ENCODE results near the gene LITAFD.
"Not testable (repeated sequence)": the region's sequence is repeated elsewhere in the genome, so short reads cannot be mapped to it uniquely, and the experiment has no call there.

The LITAFD gene

DNA sequence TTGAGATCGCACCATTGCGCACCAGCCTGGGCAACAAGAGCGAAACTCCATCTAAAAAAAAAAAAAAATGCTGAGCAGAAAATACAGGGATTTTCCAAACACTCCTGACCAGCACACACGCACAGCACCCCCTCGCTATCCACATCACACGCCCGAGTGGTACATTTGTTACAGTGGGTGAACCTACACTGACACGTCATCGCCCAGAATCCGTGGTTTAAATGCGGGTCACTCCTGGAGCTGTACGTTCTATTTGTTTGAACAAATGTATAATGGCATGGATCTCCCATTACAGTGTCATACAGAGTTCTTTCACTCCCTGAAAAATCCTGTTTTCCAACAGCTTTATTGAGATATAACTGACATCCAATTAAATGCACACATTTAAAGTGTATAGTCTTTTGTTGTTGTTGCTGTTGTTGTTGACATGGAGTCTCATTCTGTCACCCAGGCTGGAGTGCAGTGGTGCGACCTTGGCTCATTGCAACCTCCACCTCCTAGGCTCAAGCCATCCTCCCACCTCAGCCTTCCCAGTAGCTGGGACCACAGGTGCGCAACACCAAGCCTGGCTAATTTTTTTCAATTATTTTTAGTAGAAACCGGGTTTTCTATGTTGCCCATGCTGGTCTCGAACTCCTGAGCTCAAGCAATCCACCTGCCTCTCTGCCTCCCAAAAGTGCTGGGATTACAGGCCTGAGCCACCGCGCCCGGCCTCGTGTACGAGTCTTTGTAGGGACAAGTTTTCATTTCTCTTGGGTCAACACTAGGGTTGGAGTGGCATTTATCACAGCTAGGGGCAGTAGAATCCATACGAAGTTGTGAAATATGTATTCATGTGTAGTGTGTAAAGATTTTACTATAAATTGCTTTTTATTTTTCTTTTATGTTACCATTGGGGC, 8.9 kb upstream of the LITAFD start:
- DNase-seq, result no peak

DNA sequence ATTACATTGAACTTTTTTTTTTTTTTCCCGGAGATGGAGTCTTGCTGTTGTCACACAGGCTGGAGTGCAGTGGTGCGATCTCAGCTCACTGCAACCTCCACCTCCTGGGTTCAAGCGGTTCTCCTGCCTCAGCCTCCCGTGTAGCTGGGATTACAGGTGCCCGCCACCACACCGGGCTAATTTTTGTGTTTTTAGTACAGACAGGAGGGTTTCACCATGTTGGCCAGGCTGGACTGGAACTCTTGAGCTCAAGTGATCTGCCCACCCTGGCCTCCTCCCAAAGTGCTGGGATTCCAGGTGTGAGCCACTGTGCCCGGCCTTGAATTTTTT, 8.3 kb upstream of the LITAFD start:
- not testable (repeated sequence) for DNase-seq

DNA sequence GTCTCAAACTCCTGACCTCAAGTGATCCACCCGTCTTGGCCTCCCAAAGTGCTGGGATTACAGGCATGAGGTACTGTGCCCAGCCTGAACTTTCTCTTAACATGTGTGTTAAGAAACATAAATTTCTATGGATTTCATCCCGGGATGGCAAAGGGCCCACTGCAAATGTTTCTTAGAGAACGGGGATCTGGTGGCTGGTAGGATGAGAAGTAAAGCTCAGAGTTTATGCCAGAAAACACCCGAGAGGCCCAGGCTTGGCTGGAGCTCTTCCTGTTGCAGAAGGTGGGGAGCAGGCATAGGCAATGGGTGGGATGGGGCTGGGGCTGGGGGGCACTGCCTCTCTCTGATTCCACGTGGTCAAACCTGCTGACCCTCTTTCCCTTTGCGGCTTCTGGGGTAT, 7.8 kb upstream of the LITAFD start:
- no peak for DNase-seq

DNA sequence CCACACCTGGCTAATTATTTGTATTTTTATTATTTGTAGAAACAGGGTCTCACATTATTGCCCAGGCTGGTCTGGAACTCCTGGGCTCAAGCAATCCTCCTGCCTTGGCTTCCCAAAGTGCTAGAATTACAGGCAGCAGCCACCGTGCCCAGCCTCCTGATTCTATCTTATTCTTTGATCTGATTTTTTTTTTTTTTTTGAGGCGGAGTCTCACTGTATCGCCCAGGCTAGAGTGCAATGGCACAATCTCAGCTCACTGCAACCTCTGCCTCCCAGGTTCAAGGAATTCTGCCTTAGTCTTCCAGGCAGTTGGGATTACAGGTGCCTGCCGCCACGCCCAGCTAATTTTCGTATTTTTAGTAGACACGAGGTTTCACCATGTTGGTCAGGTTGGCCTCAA, 6.8 kb upstream of the LITAFD start:
- DNase-seq, result not testable (repeated sequence)

DNA sequence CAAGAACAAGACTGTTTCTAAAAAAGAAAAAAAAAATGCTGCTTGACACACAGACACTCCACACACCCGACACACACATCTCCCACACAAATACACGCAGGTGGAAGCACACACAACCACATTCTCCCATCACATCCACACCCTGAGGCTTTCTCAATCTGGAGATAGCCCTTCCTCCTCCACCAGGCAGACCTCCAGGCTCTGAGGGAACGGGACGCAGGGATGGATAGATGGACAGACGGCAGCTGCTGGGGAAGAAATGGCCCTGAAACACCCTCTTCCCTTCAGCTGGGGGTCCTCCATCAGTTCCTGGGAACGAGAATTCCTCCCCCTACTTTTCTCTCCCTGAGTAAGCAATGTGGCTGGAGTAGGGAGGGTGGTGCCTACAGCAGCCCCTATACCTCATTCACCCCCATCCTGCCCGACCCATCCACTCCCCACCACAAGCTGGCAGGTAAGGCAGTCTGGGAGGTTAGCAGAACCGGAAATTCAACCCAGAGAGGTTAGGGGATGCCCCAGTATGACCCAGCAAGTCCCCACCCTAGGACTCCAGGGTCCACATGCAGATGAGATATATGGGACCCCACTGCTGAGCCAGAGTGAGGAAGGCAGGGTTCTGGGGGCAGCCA, 4.1 kb upstream of the LITAFD start:
- DNase-seq, result no peak

DNA sequence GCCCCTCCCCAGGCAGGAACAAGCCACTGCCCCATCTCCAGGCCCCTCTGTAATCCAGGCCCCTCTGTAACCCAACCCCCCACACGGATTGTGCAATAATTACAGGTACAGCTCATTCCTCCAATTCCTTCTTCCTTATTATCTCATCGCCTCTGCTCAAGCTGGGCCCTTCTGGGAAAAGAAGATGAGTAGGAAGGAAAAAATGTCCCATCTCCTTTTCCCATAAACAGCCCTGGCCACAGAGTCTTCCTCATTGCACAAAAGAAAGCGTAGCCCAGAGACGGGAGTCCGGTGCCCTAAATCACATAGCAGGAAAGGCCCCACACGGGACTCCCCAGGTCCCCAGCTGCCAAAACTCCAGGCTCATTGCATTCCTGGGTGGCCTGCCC, 3.6 kb upstream of the LITAFD start:
- DNase-seq, result no peak

DNA sequence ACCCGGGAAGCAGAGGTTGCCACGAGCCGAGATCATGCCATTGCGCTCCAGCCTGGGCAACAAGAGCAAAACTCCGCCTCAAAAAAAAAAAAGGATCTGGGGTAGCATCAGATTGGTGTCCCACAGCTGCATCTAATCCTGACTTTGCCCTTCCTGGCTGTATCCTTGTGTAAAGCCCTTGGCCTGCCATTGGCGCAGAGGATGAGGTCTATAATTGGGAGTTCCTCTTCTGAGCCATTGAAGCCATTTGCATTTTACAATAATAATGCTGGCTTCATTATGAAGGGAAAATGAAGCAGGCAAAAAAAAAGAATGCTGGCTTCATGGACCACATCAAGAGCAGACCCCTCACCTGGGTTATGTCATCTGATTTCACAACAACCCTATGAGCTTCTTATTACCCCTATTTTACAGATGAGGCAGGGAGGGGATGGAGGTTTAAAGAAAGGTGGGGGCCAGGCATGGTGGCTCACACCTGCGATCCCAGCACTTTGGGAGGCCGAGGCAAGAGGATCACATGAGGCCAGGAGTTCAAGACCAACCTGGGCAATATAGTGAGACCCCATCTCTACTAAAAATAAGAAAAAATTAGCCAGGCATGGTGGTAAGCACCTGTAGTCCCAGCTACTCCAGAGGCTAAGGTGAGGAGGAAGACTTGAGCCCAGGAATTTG, 1.2 kb upstream of the LITAFD start:
- DNase-seq, result no peak

DNA sequence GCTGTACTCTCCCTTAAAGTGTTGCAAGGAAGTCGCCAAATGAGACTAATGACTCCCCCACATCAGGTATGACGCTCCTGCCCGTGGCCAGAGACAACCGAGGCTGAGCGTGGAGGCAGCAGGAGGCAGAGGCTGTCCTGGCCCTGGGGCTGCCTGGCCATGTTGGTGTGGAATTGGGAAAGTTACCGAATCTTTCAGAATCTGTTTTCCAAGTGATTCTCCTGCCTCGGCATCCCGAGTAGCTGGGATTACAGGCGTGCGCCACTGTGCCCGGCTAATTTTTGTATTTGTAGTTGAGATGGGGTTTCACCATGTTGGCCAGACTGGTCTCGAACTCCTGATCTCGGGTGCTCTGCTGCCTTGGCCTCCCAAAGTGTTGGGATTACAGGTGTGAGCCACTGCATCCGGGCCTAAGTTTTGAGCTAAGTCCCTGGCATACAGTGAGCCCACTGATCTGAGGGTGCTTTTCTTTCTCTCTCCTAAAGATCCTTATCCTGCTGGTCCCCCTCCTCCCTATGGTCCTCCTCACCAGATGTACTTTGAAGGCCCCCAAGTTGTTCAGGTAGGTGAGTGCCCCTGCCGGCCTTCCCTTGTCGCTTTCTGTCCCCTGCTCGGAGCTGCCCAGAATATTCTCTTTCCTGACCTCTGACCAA, 700 bp downstream of the LITAFD start:
- DNase-seq, result no peak

DNA sequence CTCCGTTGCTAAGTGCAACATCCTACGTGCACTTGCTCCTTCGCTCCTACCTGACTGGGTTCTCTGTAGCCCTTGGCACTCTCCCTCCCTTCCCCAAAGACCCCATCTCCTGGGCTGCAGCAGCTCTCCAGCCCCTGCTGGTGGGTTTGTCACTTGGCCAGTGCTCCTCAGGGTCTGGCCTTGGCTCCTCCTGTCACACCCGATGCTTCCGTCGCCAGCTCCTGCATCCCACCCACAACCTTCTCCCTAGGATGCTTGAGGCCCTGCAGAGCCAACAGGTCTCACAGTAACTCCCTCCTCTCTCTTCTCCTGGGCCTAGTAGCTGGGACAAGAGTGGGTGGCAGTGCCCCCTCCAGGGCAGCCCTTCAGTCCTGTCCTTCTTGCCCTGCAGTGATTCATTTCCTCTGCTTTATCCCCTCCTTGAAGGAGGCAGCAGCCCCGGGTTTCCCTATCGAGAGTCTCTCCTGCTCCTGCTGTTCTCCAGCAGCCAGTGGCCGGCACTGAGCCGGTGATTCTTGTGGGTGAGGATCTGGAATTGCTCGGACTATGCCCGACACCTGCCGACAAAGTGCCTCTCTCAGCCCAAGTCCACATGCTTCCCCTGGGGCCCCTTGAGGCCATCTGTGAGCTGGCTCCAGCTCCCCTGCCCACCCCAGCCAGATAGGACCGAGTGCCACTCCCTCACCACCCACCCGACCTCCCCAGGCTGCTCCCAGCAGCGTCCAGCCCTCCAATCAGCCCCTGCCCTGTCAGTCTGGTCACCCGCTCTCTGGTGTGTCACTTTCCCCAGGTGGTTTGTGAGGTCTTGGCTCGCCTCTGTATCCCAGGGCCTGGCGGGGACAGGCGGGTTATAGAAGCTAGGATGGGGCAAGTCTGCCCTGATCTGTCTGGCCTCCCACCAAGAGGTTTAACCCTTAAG, 3.8 kb downstream of the LITAFD start:
- no peak for DNase-seq

DNA sequence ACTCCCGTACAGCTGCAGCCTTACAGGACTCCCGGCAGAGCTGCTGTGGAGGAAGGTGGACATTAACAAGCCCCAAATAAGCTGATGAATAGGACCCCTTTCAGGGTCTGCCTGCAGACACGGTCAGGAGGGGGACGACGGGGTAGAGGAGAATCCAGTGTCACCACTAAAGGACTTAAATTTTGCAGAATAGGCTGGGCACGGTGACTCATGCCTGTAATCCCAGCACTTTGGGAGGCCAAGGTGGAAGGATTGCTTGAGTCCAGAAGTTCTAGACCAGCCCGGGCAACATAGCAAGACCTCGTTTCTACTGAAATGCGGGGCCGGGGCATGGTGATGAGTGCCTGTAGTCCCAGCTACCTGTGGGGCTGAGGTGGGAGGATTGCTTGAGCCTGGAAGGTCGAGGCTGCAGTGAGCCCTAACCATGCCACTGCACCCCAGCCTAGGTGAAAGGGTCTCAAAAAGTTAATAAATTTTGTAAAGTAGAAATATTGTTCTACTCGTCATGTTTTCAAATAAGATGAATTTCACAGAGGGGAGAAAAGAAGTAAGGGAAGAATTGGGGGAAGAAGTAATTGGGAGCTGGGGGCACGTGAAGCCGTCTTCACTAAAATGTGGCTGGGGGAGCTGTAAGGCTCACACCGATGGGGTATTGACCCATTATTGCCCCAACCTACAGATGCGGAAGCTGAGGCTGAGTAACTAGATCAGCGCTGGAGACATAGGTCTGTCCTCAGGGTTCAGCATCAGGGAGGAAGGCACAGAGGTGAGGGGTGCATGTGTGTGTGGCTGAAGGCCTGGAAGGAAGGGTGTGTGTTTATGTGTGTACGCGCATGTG, 4.7 kb downstream of the LITAFD start:
- no peak for DNase-seq

DNA sequence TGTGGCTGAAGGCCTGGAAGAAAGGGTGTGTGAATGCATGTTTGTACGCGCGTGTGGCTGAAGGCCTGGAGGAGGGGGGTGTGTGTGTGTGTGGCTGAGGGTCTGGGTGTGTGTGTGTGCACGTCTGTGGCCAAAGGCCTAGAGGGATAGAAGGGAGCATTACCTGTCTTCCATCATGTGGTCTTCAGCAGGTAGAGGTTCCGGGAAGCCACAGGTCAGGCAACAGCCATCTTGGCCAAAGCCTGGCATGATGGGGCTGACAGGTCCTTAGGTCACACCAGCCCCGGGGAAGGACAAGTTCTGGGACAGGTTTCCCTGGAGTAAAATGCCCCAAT, 5.2 kb downstream of the LITAFD start:
- no peak for DNase-seq

DNA sequence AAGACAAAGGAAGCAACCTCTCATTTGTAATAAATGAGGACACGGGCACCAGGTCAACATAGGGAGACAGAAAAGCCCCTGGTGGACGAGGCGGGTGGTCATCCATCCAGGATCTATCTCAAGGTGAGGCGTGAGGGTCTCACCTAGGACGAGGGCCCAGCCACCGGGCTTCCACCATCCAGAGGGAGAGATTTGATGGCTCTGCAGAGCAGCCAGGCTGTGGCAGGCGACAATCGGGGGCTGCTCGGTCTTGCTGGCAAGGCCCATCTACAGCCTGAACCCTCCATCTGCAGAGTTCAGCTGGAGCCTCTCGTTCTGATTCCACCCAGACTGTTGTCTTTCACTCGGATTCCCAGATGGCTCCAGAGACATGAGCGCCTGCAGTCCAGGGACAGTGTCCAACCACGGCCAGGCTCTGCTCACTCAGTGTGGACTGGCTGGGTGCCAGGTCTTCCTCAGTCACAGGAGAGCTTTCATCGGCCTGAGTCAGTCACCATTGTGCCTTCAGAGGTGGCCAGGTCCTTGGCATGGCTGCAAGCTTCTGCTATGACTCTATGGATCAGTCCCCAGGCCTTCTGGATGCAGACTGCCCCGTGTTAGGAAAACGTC, 5.9 kb downstream of the LITAFD start:
- DNase-seq, result no peak

DNA sequence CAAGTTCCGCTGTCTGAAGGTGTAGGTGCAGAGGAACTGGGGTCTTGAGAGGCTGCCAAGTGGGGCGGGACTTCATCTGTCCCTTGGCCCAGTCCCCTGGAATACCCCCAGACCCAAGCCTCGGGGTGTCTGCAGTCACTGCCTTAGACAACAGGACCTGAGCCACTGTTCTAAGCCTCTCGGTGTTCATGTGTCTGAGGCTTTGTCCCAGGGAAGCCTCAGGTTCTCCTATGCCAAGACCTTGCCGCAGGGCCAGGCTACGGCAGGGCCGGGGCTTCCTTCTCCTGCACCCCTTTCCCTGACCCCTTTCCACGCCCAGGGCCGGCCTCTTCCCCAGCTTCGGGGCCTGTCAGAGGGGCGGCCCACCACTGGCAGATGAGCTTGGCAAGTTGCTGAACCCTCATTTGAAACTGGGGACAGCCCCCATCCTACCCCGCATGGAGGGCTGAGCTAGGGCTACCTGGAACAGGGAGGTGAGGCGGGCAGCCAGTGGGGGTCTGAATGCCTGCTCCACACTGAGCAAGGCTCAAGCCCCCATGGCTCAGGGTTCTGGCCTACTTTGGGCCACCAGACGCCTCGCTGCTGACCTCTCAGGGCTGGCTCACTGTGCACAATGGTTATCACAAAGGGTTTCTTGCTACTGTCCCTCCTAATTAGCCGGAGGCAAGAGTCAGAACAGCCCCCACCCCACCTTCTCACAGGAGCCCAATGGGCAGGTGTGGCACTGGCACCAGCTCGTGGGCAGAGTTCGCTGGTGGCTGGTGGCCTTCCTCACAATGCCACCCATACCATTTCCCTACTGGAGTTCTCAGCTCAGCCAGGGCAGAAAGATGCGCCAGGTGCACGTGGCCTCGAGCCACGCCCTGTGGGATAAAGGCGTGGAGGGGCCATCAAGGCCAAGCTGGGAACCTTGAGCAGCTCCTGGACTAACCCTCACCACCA, 7.1 kb downstream of the LITAFD start:
- no peak for DNase-seq

DNA sequence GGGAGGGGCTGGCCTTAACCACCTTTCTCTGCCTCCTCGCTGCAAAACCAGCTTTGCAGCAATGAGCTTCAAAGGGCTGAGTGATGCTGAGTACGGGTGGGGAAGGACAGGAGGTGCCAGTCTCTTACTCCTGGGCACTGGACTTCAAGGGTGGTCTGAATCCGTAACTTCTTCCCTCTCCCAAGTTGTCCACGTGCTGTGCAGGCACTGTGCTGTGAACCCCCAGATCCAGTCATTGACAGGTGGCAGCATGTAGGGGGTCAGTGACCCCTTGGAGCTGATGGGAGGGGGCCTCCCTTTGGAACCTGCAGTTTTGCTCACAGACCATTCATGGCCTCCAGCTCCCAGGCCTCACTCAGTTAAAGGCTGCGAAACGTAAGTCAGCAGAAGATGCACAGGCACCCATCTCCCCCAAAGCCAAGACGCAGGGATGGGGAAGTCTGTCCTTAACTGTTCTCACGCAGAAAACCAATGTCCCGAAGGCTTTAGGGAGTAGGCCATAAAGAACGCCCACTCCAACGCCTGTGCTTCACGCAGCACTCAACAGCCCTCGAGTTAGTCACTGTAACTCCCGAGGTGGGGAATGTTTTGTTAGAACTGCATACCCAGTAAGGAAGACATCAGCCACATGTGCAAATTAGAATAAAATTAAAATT, 7.9 kb downstream of the LITAFD start:
- DNase-seq, result no peak

DNA sequence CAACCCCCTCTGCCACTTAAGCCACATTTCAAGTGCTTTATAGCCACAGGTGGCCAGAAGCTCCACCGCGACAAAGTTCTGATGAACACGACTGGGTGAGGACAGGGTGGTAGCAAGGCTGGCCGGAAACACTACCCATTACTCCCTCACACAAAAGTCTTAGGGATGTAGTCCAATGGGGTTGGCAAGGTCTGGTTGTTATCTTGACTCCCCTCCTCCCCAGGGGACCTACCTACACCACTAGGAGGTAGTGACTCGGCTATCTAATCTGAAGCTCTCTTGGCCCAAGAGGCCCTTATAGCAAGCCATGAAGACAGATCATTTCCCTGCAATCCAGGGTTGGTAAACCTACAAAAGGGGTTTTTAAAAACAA, 8.4 kb downstream of the LITAFD start:
- DNase-seq, result no peak

DNA sequence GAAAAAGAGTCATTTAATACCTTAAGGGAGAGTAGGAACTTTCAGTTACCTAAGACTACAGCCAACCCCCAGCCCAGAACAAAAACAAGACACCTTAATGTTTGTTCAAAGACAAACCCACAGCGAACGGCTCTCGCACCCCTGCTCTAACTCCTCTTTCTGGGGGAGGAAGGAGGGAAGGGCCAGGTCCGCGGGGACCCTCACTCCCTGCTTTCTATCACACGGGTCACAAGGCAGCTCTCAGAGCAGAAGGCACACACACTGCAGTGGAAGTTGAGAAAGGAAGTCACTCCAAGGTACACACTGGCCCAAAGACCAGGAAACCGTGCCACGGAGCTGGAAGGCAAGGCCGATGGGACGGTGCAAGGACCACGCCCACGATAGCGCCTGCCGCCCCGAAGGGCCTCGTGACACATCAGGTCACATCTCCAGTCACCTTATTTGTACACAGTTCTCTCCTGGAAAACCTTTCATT, 10.0 kb downstream of the LITAFD start:
- DNase-seq, result no peak

DNA sequence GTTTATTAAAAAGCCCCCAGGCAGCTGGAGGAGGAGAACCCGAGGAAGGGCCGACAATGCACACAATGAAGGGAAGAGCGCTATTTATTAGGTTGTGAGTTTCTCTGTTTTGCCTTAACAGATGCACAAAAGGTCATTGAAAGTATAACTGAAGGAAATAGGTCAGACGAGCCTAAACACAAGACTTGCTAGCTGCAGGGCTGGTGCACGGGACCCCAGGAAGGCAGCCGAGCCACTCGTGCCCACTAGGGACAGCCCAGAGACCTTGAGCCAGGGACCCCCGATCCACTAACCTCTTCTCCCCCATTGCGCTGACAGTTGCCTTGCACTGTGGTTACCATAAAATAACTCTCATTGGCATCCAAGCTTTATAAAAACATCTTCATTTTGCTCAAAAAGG, 11.3 kb downstream of the LITAFD start:
- DNase-seq, result no peak

DNA sequence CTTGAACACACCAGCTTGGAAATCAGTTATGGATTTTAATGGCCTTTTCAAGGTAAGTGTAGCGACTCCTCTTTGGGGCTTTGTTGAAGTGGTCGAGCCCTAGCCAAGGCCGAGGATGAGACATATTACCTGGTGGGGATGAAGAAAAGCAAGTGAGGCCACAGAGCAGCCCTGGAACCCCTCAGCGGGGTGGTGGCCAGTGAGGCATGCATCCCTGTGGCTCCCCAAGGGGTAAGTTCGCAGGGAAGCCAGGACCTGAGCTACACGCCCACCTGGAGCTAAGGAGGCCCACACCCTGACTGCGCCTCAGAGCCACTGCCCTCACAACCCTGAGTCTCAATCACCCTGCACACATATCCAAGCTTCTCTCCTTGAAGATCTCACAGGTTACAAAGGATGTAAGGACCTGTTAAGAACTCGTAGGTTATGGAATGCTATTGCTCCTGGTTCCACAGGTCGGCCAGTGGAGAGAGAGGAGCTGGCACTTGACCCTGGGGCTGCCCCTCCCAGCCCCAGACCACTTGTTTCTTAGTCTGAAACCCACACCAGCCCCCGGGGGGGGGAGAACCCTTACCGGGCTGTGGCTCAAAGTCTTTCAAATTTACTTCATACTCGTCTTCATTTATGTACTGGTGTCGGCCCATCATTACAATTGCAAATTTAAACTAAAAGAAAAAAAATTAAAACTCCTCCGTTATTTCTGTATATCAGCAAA, 12.0 kb downstream of the LITAFD start:
- DNase-seq, result no peak
